Kidney epithelial cell (primary cell): ENCODE results near the gene NLRC5. TPM values are rescaled to one million over a fixed set of nuclear protein-coding genes. Genes with fewer than 3 reads are reported as not detected.

ENCODE experiments used
- DNase-seq: peaks from one replicate; pipeline ENCODE4 v3.0.0-alpha.2; 2010; ENCODE audit warnings: low read depth
- H3K27me3 ChIP-seq: 2 replicates; pipeline ENCODE4 v1.6.0; 2011; ENCODE audit warnings: low read length; ENCODE audit not compliant: control insufficient read depth, insufficient read depth
- H3K36me3 ChIP-seq: 2 replicates; pipeline ENCODE4 v1.5.1; 2011; ENCODE audit warnings: low read length; ENCODE audit not compliant: control insufficient read depth, insufficient read depth
- H3K4me3 ChIP-seq: 2 replicates; pipeline ENCODE4 v1.5.1; 2011; ENCODE audit warnings: low read depth, mild to moderate bottlenecking, control low read depth, low read length
- total RNA-seq: library from RNA; depleted of rRNA; stranded (reverse); fragments of >200 nt; gene quantifications from 2 replicates; pipeline ENCODE4 v1.2.3, GENCODE V29; 2015
- TF ChIP-seq, protein P1 (sequence below): IDR thresholded peaks from 2 replicates; pipeline ENCODE4 v1.5.1; 2011; ENCODE audit warnings: mild to moderate bottlenecking, moderate library complexity, low read length, control low read depth, inconsistent platforms; ENCODE audit not compliant: insufficient read depth, poor library complexity, severe bottlenecking

The NLRC5 gene
- total RNA-seq, 1 donor from 2014 or later: 7.7 TPM

DNA sequence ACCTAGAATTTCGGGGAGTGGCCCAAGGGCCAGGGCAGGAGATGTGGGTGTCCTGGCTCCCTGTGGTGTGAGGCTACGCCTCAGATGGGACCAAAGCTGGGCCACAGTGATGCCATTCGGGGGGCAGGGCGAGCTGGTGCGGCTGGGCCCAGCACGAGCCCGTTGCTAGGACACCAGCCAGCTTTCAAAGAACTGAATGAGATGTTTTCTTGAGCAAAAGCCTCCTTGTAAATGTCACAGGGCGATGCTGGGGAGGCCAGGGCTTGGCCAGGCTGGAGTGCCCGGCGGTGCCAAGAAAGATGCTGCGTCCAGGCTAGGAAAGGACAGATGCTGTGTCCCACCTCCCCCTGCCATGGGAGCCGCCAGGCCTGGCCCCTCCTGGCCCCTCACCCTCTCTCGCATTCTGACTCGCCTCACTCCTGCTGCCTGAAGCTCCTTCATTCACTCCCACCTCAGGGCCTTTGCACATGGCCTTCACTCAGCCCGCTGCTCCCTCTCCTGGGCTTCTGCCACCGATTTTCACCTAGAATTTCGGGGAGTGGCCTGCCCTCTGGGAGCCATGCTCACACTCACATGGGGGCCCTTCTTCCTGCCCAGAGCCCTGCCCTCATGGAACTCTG is 142.1 kb downstream of the NLRC5 start:
- DNase-seq: no peak
- TF ChIP-seq, protein P1, sequence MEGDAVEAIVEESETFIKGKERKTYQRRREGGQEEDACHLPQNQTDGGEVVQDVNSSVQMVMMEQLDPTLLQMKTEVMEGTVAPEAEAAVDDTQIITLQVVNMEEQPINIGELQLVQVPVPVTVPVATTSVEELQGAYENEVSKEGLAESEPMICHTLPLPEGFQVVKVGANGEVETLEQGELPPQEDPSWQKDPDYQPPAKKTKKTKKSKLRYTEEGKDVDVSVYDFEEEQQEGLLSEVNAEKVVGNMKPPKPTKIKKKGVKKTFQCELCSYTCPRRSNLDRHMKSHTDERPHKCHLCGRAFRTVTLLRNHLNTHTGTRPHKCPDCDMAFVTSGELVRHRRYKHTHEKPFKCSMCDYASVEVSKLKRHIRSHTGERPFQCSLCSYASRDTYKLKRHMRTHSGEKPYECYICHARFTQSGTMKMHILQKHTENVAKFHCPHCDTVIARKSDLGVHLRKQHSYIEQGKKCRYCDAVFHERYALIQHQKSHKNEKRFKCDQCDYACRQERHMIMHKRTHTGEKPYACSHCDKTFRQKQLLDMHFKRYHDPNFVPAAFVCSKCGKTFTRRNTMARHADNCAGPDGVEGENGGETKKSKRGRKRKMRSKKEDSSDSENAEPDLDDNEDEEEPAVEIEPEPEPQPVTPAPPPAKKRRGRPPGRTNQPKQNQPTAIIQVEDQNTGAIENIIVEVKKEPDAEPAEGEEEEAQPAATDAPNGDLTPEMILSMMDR: no peak
- Histone ChIP-seq H3K36me3 (no peaks in the 10 kb centered on the region), H3K27me3 (no peaks in the 10 kb centered on the region), H3K4me3 (no peak overlapping the region)

DNA sequence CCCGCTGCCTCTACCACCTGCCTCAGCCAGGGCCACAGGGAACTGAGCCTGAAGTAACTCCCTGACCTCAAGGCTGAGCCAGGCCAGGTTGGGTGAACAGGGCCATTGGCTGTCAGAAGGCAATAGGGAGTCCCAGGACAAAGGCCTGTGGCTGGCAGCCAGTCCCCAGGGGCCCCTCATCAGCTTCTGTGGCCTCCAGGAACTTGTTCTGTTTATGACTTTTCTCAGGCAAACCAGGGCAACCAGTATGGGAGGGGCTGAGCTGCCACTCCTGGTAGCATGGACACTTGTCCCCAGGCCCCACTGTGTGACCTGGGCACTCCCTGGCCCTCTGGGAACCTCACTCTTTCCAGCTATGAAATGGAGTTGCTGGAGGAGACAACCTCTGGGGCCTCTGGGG is 143.1 kb downstream of the NLRC5 start:
- Histone ChIP-seq H3K4me3 (no peak overlapping the region), H3K36me3 (no peaks in the 10 kb centered on the region), H3K27me3 (no peaks in the 10 kb centered on the region)
- TF ChIP-seq, protein P1: no peak
- DNase-seq: no peak

DNA sequence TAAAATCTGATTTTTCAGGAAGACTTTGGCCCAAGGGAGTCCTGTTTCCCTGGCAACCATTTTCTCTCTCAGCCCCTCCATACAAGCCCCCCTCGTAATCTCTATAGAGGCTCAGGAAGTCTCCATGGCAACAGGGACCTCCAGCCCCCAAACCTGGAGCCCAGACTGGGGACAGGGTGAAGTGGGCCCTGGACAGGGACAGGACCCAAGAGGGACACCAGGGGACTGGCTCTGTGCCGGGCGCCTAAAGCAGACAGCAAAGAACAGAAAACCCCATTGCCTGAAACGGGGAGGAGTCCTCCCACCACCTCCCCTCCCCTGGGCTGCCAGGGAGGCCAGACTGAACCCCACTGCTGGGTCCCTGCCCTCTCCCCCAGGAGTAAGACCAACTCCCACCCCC is 143.7 kb downstream of the NLRC5 start:
- DNase-seq: no peak
- Histone ChIP-seq H3K36me3 (no peaks in the 10 kb centered on the region), H3K4me3 (no peak overlapping the region), H3K27me3 (no peaks in the 10 kb centered on the region)
- TF ChIP-seq, protein P1: no peak

Other genes with a start within 250 kb of the NLRC5 start
- gene SLC12A3, start 124.3 kb upstream of the NLRC5 start, total RNA-seq: 0.08 TPM in 1 of 2 replicates, not detected in the other
- 321 and 324 TPM in 2 replicates for gene HERPUD1, start 57.4 kb upstream of the NLRC5 start, total RNA-seq
- not detected in 2 replicates for gene CETP, start 27.6 kb upstream of the NLRC5 start, total RNA-seq
- gene CPNE2, start 103.0 kb downstream of the NLRC5 start, total RNA-seq: 23.4 and 24.3 TPM in 2 replicates
- gene PSME3IP1, start 196.5 kb downstream of the NLRC5 start, total RNA-seq: 93.4 and 94.5 TPM in 2 replicates
- gene RSPRY1, start 196.8 kb downstream of the NLRC5 start, total RNA-seq: 42.7 and 59.1 TPM in 2 replicates